T-helper 22 cell (primary cell): ENCODE results near the gene FAM13C.

Experiments used
- DNase-seq: peaks from one replicate; pipeline ENCODE4 v3.0.0-alpha.2; 2020; ENCODE audit warnings: low read depth

The FAM13C gene

GRCh38 chr10:59361663-59362143 is 646 bp downstream of the FAM13C start:
- no peak for DNase-seq

- DNase-seq = no peak
Observed at GRCh38 chr10:59360605-59361405, 1.5 kb downstream of the FAM13C start.

DNA sequence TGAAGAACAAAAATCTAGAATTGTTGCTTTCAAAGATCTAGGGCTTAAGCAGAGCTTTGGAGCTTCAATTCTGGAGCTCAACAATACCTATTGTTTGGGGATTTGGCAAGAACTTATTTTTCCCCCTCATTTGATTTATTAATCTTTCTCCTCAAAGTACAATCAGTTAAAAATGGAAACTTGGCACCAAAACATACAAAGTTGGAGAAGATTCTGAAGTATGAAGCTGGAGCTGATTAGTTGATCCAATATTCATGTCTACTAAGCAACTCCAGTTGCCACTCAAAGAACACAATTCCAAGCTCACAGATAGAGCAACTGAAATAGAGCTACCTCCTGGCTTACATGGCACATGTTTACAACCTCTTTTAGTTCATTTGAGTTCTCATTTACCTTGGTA is 3.8 kb downstream of the FAM13C start:
- DNase-seq = no peak

- DNase-seq = no peak
Observed at GRCh38 chr10:59354434-59354833, 7.9 kb downstream of the FAM13C start.

GRCh38 chr10:59350558-59350957 is 11.8 kb downstream of the FAM13C start:
- no peak for DNase-seq

DNA sequence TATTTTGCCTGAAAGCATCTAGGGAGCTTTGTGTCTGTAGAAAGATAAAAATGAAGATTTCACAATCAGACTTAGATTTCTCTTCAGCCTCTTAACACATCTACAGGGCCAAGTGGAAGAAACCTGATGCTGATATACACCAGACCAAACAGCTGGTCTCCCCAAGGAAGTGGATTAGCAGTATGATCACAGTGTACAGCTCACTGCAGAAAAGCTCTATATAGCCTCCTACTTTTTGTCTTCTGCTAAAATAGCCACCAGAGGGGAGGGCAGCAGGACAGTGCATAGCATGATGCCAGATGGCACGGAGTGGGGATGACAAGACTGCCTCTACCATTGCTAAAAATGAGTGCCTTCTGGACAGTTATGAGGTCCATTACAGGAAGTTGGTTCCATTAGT is 16.0 kb downstream of the FAM13C start:
- no peak for DNase-seq

DNA sequence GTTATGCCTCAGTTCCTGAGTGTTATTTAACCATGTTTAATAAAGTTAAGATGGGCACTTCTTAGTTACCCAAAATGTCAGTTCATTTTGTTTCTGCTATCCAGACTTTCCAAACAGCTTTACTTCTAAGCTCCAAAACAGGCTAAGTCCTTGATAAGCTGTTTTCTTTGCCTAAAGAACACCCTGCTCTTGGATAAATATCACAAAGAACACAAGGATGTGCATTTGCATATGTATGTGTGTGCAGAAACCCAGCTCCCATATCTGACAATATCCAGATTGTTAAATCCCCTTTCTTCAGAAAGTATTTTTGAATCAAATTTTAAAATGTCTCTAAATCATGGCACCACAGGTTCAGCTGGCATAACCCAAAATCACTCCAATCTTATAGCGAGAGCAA is 19.6 kb downstream of the FAM13C start:
- no peak for DNase-seq

DNA sequence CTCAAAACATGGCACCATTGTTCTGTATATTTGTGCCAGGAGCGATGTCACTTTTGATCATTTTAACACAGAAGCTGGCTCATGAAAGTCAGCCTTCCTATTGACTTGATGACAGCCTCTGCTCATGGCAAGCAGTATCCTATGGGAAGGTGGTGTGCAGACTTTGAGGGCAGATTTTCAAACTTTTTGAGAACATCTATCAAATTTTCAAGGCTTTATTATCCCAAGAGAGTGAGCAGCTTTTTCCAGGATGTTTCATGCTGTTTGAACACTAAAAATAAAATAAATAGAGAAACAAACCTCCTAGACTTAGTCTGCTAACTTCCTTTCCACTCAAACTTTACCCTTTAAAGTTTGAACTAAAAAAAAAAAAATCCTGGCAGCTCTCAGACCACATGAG is 20.3 kb downstream of the FAM13C start:
- DNase-seq = no peak

GRCh38 chr10:59340285-59340684 is 22.1 kb downstream of the FAM13C start:
- DNase-seq = no peak

- DNase-seq = no peak
Observed at GRCh38 chr10:59339351-59339750, 23.0 kb downstream of the FAM13C start.

DNA sequence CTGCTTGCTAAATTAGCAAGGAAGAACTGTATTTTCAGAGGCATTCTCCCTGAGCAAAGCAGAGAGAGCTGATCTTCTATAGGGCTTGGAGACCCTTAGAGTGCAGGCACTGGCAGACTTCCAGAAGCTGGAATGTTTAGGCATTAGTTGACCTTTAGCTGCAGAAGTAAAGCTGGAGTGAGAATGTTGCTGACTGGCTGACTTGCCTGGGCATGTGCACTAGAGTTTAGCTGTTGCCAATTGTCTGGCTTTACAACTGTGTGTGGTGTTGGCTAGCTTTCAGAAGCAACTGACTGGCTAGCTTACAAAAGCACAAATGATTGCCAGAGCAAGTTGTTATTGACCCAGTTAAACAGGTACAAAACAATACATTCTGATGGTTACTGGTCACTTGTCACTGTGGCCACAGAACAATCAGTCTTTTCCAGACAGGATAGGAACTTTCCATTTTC is 25.1 kb downstream of the FAM13C start:
- no peak for DNase-seq

GRCh38 chr10:59336632-59337031 is 25.7 kb downstream of the FAM13C start:
- DNase-seq = no peak

DNA sequence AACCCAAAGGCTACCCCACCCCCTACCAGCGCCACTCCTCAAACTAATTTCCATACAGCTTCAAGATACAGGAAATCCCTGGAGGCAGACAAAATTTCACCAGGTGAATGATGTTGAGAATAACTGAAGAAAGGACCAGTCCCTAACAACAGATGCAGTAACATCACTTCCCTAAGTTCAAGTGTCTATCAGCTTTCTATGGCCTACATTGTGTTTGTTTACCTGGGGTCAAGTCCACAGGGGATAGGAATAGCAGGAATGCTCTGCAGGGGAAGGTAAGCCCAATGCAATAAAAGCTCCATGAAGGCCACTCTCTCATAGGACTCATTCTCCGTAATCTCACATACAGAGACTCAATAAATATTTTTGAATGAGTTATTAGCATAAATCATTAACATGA is 26.9 kb downstream of the FAM13C start:
- no peak for DNase-seq

- DNase-seq = no peak
Observed at GRCh38 chr10:59333701-59334100, 28.6 kb downstream of the FAM13C start.

DNA sequence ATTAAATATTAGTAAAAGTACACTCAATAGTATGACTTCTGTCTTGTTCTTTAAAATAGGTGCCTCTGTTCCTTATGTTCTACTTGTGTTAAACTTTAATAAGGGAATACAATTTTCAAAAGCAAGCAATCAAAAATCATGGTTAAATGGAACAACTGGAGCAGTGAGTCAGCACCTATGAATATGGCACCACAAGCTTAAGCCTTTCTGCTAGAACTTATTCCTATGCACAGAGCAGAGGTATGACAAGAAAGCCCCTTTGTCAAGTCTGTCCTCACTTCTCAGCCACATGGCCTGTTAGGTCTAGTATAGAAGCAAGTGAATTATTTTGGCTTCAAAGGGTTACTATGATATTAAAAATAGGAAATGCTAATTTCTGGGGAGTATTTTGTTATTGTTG is 29.8 kb downstream of the FAM13C start:
- no peak for DNase-seq

- no peak for DNase-seq
Observed at GRCh38 chr10:59331661-59332060, 30.7 kb downstream of the FAM13C start.

GRCh38 chr10:59325116-59325515 is 37.2 kb downstream of the FAM13C start:
- no peak for DNase-seq

DNA sequence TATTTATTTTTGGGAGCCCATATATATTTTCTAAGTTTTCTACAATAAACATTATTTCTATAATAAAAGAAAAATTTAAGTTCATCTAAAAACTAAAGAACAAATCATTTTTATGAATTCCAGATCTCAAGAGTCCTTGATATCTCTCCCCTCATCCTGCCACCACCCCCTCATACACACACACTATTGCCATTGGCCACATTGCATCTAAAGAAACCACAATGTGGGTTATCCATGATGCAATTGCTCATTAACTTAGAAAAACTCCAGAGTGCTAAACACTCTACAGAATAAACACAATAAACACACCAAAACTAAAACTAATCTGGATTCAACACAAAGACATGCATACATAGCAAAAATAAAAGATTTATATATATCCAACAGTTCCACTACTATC is 37.8 kb downstream of the FAM13C start:
- DNase-seq = no peak

GRCh38 chr10:59323831-59324401 is 38.4 kb downstream of the FAM13C start:
- DNase-seq = no peak

- no peak for DNase-seq
Observed at GRCh38 chr10:59323036-59323459, 39.3 kb downstream of the FAM13C start.

DNA sequence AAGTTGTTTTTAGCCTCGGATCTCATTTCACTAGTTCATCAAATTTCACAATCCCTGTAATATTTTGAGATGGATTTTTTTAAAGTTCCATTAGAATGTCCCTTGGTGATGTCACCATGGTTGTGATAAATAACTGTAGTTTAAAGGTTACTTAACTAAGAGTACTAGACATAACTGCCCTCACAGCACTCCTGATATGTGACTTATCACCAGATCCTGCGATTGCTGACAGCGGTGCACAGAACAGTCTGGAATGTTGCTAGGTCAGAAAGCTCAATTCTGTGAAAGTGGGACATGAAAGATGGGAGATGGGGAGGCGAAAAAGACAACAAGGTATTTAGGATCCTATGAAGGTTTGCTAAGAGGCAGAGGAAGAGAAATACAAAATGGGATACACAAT is 40.2 kb downstream of the FAM13C start:
- no peak for DNase-seq

DNA sequence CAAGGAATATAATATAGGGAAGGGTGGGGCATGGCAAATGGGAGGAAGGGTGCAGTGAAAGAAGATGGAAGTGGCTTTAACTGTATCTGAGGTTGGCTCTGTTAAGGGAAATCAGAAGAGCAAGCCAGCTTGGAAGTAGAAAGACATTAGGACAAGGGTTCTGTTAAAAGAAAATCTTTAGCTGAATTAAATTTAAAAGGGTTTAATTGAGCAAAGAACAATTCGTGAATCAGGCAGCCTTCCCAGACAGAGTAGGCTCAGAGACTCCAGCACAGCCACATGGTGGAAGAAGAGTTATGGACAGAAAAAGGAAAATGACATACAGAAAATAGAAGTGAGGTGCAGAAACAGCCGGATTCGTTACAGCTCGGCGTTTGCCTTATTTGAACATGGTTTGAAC is 42.0 kb downstream of the FAM13C start:
- DNase-seq = no peak

GRCh38 chr10:59319854-59320253 is 42.5 kb downstream of the FAM13C start:
- no peak for DNase-seq

GRCh38 chr10:59317066-59317465 is 45.3 kb downstream of the FAM13C start:
- DNase-seq = no peak
